Measurements from ENCODE around the gene TAS2R16.

The TAS2R16 gene

GRCh38 chr7:122995600-122995999 lies at the start of gene TAS2R16:
Gene TAS2R16, minus strand, starts transcription at chr7:122995700. Its CDS starts 66 bp downstream, at chr7:122995634.
- DNase-seq = no peak

- no peak for DNase-seq
Observed at GRCh38 chr7:123043642-123044041, 48.1 kb upstream of the TAS2R16 start.

- no peak for DNase-seq
Observed at GRCh38 chr7:123041101-123041500, 45.6 kb upstream of the TAS2R16 start.

- no peak for DNase-seq
Observed at GRCh38 chr7:123039269-123039668, 43.8 kb upstream of the TAS2R16 start.

- DNase-seq = no peak
Observed at GRCh38 chr7:123034106-123034505, 38.6 kb upstream of the TAS2R16 start.

- no peak for DNase-seq
Observed at GRCh38 chr7:123030631-123031030, 35.1 kb upstream of the TAS2R16 start.

GRCh38 chr7:123028339-123028738 lies 32.8 kb upstream of the TAS2R16 start:
- no peak for DNase-seq

- no peak for DNase-seq
Observed at GRCh38 chr7:123026251-123026650, 30.8 kb upstream of the TAS2R16 start.

- no peak for DNase-seq
Observed at GRCh38 chr7:123024989-123025758, 29.7 kb upstream of the TAS2R16 start.

GRCh38 chr7:123023126-123023525 lies 27.6 kb upstream of the TAS2R16 start:
- no peak for DNase-seq

- DNase-seq = no peak
Observed at GRCh38 chr7:123022576-123022975, 27.1 kb upstream of the TAS2R16 start.

GRCh38 chr7:123012435-123012834 lies 16.9 kb upstream of the TAS2R16 start:
- no peak for DNase-seq

GRCh38 chr7:123011766-123012369 lies 16.4 kb upstream of the TAS2R16 start:
- no peak for DNase-seq

- DNase-seq = no peak
Observed at GRCh38 chr7:123004931-123005330, 9.4 kb upstream of the TAS2R16 start.

- DNase-seq = no peak
Observed at GRCh38 chr7:123003539-123004126, 8.1 kb upstream of the TAS2R16 start.

- no peak for DNase-seq
Observed at GRCh38 chr7:122989577-122989976, 5.9 kb downstream of the TAS2R16 start.

GRCh38 chr7:122989041-122989440 lies 6.5 kb downstream of the TAS2R16 start:
- DNase-seq = no peak

GRCh38 chr7:122988333-122988732 lies 7.2 kb downstream of the TAS2R16 start:
- no peak for DNase-seq

- DNase-seq = no peak
Observed at GRCh38 chr7:122987463-122987862, 8.0 kb downstream of the TAS2R16 start.

GRCh38 chr7:122984021-122984420 lies 11.5 kb downstream of the TAS2R16 start:
- no peak for DNase-seq

GRCh38 chr7:122983261-122983660 lies 12.2 kb downstream of the TAS2R16 start:
- no peak for DNase-seq

- no peak for DNase-seq
Observed at GRCh38 chr7:122975341-122975740, 20.2 kb downstream of the TAS2R16 start.

- no peak for DNase-seq
Observed at GRCh38 chr7:122974229-122974628, 21.3 kb downstream of the TAS2R16 start.

GRCh38 chr7:122972056-122972455 lies 23.4 kb downstream of the TAS2R16 start:
- DNase-seq = no peak
